Stomach (tissue), 4 donors: Measurements from ENCODE around the gene KIF17.

ENCODE experiments used
- EP300 ChIP-seq: sonication (generic); formaldehyde crosslinking; IDR thresholded peaks from one replicate; pipeline ENCODE4 v1.6.1; 2017; ENCODE audit warnings: antibody characterized with exemption
- POLR2A ChIP-seq, 4 donors: fragments of 450-650 bp; IDR thresholded peaks; one replicate each; pipeline ENCODE4 v1.6.1; 2016; ENCODE audit warnings: antibody characterized with exemption in 4 of 4, control low read depth in 2 of 4, mild to moderate bottlenecking in 1 of 4, moderate library complexity in 1 of 4
- POLR2AphosphoS5 ChIP-seq, 3 donors: sonication (generic); formaldehyde crosslinking; IDR thresholded peaks; one replicate each; pipeline ENCODE4 v1.6.1; 2016; ENCODE audit warnings: antibody characterized with exemption in 3 of 3
- TF ChIP-seq, protein P1 (sequence below), 7 experiments: fragments of 450-650 bp in 4 of 7; fragments of 200-600 bp in 3 of 7; sonication (generic) in 3 of 7; IDR thresholded peaks; one replicate each; pipeline ENCODE4 v1.5.1; 2016 to 2019; ENCODE audit warnings: antibody characterized with exemption in 7 of 7, control low read depth in 2 of 7, mild to moderate bottlenecking in 1 of 7

DNA sequence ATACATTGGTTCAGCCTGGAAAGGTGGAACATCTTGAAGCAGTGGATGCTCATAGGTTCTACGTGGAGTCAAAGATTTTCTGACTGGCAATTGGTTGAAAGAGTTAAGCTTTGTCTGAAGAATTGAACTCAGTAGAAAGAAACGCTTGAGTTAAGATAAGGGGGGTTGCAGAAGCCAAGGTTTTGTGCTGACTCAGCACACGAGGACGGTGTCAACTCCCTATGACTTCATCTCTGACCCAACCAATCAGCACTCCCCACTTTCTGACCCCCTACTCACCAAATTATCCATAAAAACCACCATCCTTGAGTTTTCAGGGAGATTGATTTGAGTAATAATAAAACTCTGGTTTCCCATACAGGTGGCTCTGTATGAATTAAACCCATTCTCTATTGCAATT lies 87.1 kb downstream of the KIF17 start:
- no peak for TF ChIP-seq POLR2A (IDR thresholded peaks at IDR 0.05)
- TF ChIP-seq, protein P1, sequence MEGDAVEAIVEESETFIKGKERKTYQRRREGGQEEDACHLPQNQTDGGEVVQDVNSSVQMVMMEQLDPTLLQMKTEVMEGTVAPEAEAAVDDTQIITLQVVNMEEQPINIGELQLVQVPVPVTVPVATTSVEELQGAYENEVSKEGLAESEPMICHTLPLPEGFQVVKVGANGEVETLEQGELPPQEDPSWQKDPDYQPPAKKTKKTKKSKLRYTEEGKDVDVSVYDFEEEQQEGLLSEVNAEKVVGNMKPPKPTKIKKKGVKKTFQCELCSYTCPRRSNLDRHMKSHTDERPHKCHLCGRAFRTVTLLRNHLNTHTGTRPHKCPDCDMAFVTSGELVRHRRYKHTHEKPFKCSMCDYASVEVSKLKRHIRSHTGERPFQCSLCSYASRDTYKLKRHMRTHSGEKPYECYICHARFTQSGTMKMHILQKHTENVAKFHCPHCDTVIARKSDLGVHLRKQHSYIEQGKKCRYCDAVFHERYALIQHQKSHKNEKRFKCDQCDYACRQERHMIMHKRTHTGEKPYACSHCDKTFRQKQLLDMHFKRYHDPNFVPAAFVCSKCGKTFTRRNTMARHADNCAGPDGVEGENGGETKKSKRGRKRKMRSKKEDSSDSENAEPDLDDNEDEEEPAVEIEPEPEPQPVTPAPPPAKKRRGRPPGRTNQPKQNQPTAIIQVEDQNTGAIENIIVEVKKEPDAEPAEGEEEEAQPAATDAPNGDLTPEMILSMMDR (IDR thresholded peaks at IDR 0.05): no peak
- TF ChIP-seq EP300: no peak
- TF ChIP-seq POLR2AphosphoS5 (IDR thresholded peaks at IDR 0.05): no peak
